Colonic mucosa (tissue), 4 donors: ENCODE data around the gene TSPAN9. TPM values are rescaled to one million over a fixed set of nuclear protein-coding genes. Genes with fewer than 3 reads are reported as not detected.

Source experiments
- DNase-seq: peaks from one replicate; pipeline ENCODE4 v3.0.0-alpha.2; 2020
- H3K27ac ChIP-seq: fragments of 200-600 bp; one replicate; pipeline ENCODE4 v1.8.0; 2021
- H3K27me3 ChIP-seq: fragments of 200-600 bp; one replicate; pipeline ENCODE4 v1.8.0; 2021
- H3K36me3 ChIP-seq: fragments of 200-600 bp; one replicate; pipeline ENCODE4 v1.8.0; 2021
- H3K4me1 ChIP-seq: fragments of 200-600 bp; one replicate; pipeline ENCODE4 v1.8.0; 2021; ENCODE audit warnings: mild to moderate bottlenecking
- H3K4me3 ChIP-seq: fragments of 200-600 bp; one replicate; pipeline ENCODE4 v1.8.0; 2021
- H3K9ac ChIP-seq, 2 donors: one replicate each; pipeline ENCODE4 v1.7.0; 2013; ENCODE audit warnings: control low read depth in 2 of 2, low read depth in 2 of 2, low read length in 2 of 2
- H3K9me3 ChIP-seq: fragments of 200-600 bp; one replicate; pipeline ENCODE4 v1.8.0; 2021
- CTCF ChIP-seq: fragments of 200-600 bp; IDR thresholded peaks from one replicate; pipeline ENCODE4 v1.8.0; 2022; ENCODE audit warnings: antibody characterized with exemption, mild to moderate bottlenecking
- intact Hi-C: fragments of 100-400 bp; cut with DNase I; formaldehyde crosslinking; loops from one replicate; pipeline ENCODE4 v1.14.1; 2022
- total RNA-seq, 2 donors: library from RNA; stranded (reverse); fragmentation: NEBNext Ultra II Directional in 1 of 2; extraction: Animal tissue kit (Norgen Biotek cat#: 25700) in 1 of 2; gene quantifications; one replicate each; pipeline ENCODE4 v1.2.1, GENCODE V29; 2021
- donor health status: healthy.
- donor health status: DM: no; HTN: no; CAD: no.
- donor health status: DM: no; HTN: no; CAD: no.

Gene TSPAN9
- total RNA-seq, 2 donors from 2014 or later, result 4.7 to 9.9 TPM

GRCh38 chr12:3213188-3213587 lies 136.0 kb downstream of the TSPAN9 start:
- Histone ChIP-seq H3K9me3 (no peaks in the 10 kb centered on the region), H3K36me3 (no peaks in the 10 kb centered on the region), H3K4me3 (no peak overlapping the region), H3K9ac (no peak overlapping the region), H3K27ac (no peak overlapping the region), H3K27me3 (no peaks in the 10 kb centered on the region), H3K4me1 (no peaks in the 10 kb centered on the region)
- no peak for TF ChIP-seq CTCF
- intact Hi-C loops, result no loop called here
- DNase-seq, result no peak

- no peak overlapping the region for H3K27ac ChIP-seq
- no peak for TF ChIP-seq CTCF
- H3K4me3 ChIP-seq, result no peak overlapping the region
- no peaks in the 10 kb centered on the region for H3K9me3 ChIP-seq
- no peaks in the 10 kb centered on the region for H3K4me1 ChIP-seq
- no peak for DNase-seq
- intact Hi-C loops, result no loop called here
- H3K36me3 ChIP-seq, result no peaks in the 10 kb centered on the region
- no peaks in the 10 kb centered on the region for H3K27me3 ChIP-seq
- H3K9ac ChIP-seq, result no peak overlapping the region
Measured at GRCh38 chr12:3213768-3214167, 136.6 kb downstream of the TSPAN9 start.

GRCh38 chr12:3214526-3215365 lies 137.6 kb downstream of the TSPAN9 start:
- H3K9ac ChIP-seq, result no peak overlapping the region
- H3K4me3 ChIP-seq, result no peak overlapping the region
- no peaks in the 10 kb centered on the region for H3K36me3 ChIP-seq
- intact Hi-C loops, result no loop called here
- no peak for DNase-seq
- no peak overlapping the region for H3K27ac ChIP-seq
- H3K27me3 ChIP-seq, result no peaks in the 10 kb centered on the region
- H3K4me1 ChIP-seq, result no peaks in the 10 kb centered on the region
- no peaks in the 10 kb centered on the region for H3K9me3 ChIP-seq
- no peak for TF ChIP-seq CTCF

- H3K27ac ChIP-seq, result no peak overlapping the region
- no peaks in the 10 kb centered on the region for H3K9me3 ChIP-seq
- no peak overlapping the region for H3K4me3 ChIP-seq
- intact Hi-C loops, result no loop called here
- no peaks in the 10 kb centered on the region for H3K4me1 ChIP-seq
- TF ChIP-seq CTCF, result no peak
- H3K27me3 ChIP-seq, result no peaks in the 10 kb centered on the region
- DNase-seq, result no peak
- no peaks in the 10 kb centered on the region for H3K36me3 ChIP-seq
- no peak overlapping the region for H3K9ac ChIP-seq
Measured at GRCh38 chr12:3215410-3215975, 138.3 kb downstream of the TSPAN9 start.

- no peak for TF ChIP-seq CTCF
- DNase-seq, result no peak
- Histone ChIP-seq H3K27ac (no peak overlapping the region), H3K9me3 (no peaks in the 10 kb centered on the region), H3K36me3 (no peaks in the 10 kb centered on the region), H3K27me3 (no peaks in the 10 kb centered on the region), H3K4me1 (no peaks in the 10 kb centered on the region), H3K9ac (no peak overlapping the region), H3K4me3 (no peak overlapping the region)
- intact Hi-C loops, result no loop called here
Measured at GRCh38 chr12:3216097-3216496, 138.9 kb downstream of the TSPAN9 start.
